ENCODE measurements around the gene ADAMTS17.

The ADAMTS17 gene

DNA sequence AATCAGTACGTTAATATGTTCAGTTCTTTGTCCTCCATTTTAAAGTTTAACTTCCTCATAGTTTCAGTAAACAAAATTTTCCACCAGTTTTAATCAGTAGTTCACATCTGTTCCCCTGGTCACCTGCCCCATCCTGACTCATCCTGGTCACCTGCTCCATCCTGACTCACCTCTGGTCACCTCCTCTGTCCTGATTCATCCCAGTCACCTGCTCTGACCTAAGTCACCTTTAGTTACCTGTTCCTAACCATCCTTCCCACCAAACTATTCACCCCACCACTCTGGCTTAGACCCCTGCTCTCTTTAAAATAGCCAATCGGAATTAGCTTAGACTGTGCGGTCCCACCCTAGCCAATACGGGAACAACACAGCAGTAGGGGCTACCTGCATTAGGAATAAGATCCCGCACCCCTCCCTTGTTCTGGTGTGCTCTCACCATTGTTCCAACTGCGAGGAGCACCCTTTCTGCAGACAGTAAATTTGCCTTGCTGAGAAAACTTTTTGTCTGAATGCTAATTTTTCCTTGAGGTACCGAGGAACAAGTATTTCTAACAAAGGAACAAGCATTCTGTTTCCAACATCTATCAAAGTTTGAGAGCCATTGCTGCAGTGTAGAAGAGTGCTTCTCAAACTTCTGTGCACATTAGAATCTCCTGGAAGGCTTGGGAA, 169.3 kb downstream of the ADAMTS17 start:
- H3K79me2 ChIP-seq (ENCODE audit: control insufficient read depth, low read length), result no peaks in the 10 kb centered on the region
- H3K4me2 ChIP-seq (ENCODE audit: low read length), result no peak overlapping the region
- no peaks in the 10 kb centered on the region for H4K20me1 ChIP-seq (ENCODE audit: control insufficient read depth, insufficient read depth, low read depth, low read length)
- H3K27me3 ChIP-seq (ENCODE audit: control insufficient read depth, low read length), result no peaks in the 10 kb centered on the region
- TF ChIP-seq CTCF (IDR thresholded peaks at IDR 0.05; ENCODE audit: low read depth, low read length, poor library complexity, severe bottlenecking) (no peak), EZH2phosphoT487 (IDR thresholded peaks at IDR 0.05; ENCODE audit: borderline replicate concordance, low read length) (no peak)
- H3K4me1 ChIP-seq (ENCODE audit: control insufficient read depth, low read length), result no peaks in the 10 kb centered on the region
- peaks cover 9% of the 10 kb centered on the region for H3K9me3 ChIP-seq (ENCODE audit: control insufficient read depth, insufficient read depth, low read length)
- H3F3A ChIP-seq (ENCODE audit: control insufficient read depth, insufficient read depth), result no peaks in the 10 kb centered on the region
- H3K9me2 ChIP-seq (replicated peaks; ENCODE audit: control insufficient read depth, low read length), result no peaks in the 10 kb centered on the region
- H3K36me3 ChIP-seq (ENCODE audit: control insufficient read depth, low read length), result no peaks in the 10 kb centered on the region
- no peak overlapping the region for H3K4me3 ChIP-seq (ENCODE audit: low read length)
- H3K27ac ChIP-seq (ENCODE audit: low read depth, low read length), result no peak overlapping the region

GRCh38 chr15:100171411-100171810, 170.4 kb downstream of the ADAMTS17 start:
- Histone ChIP-seq H3K4me2 (ENCODE audit: low read length) (no peak overlapping the region), H3K9me2 (replicated peaks; ENCODE audit: control insufficient read depth, low read length) (no peaks in the 10 kb centered on the region), H3K4me3 (ENCODE audit: low read length) (no peak overlapping the region), H3K79me2 (ENCODE audit: control insufficient read depth, low read length) (no peaks in the 10 kb centered on the region), H3K9me3 (ENCODE audit: control insufficient read depth, insufficient read depth, low read length) (peaks cover 9% of the 10 kb centered on the region), H3K4me1 (ENCODE audit: control insufficient read depth, low read length) (no peaks in the 10 kb centered on the region), H4K20me1 (ENCODE audit: control insufficient read depth, insufficient read depth, low read depth, low read length) (no peaks in the 10 kb centered on the region), H3K27me3 (ENCODE audit: control insufficient read depth, low read length) (no peaks in the 10 kb centered on the region), H3K36me3 (ENCODE audit: control insufficient read depth, low read length) (no peaks in the 10 kb centered on the region), H3K27ac (ENCODE audit: low read depth, low read length) (no peak overlapping the region), H3F3A (ENCODE audit: control insufficient read depth, insufficient read depth) (no peaks in the 10 kb centered on the region)
- TF ChIP-seq CTCF (IDR thresholded peaks at IDR 0.05; ENCODE audit: low read depth, low read length, poor library complexity, severe bottlenecking), result no peak
- no peak for TF ChIP-seq EZH2phosphoT487 (IDR thresholded peaks at IDR 0.05; ENCODE audit: borderline replicate concordance, low read length)

- no peak overlapping the region for H3K27ac ChIP-seq (ENCODE audit: low read depth, low read length)
- H3F3A ChIP-seq (ENCODE audit: control insufficient read depth, insufficient read depth), result no peaks in the 10 kb centered on the region
- H3K4me3 ChIP-seq (ENCODE audit: low read length), result no peak overlapping the region
- TF ChIP-seq CTCF (IDR thresholded peaks at IDR 0.05; ENCODE audit: low read depth, low read length, poor library complexity, severe bottlenecking) (no peak), EZH2phosphoT487 (IDR thresholded peaks at IDR 0.05; ENCODE audit: borderline replicate concordance, low read length) (no peak)
- H3K79me2 ChIP-seq (ENCODE audit: control insufficient read depth, low read length), result no peaks in the 10 kb centered on the region
- peaks cover 9% of the 10 kb centered on the region for H3K9me3 ChIP-seq (ENCODE audit: control insufficient read depth, insufficient read depth, low read length)
- no peaks in the 10 kb centered on the region for H3K9me2 ChIP-seq (replicated peaks; ENCODE audit: control insufficient read depth, low read length)
- no peaks in the 10 kb centered on the region for H4K20me1 ChIP-seq (ENCODE audit: control insufficient read depth, insufficient read depth, low read depth, low read length)
- no peak overlapping the region for H3K4me2 ChIP-seq (ENCODE audit: low read length)
- H3K36me3 ChIP-seq (ENCODE audit: control insufficient read depth, low read length), result no peaks in the 10 kb centered on the region
- no peaks in the 10 kb centered on the region for H3K27me3 ChIP-seq (ENCODE audit: control insufficient read depth, low read length)
- no peaks in the 10 kb centered on the region for H3K4me1 ChIP-seq (ENCODE audit: control insufficient read depth, low read length)
Observed at GRCh38 chr15:100170291-100171210, 171.2 kb downstream of the ADAMTS17 start.

Measured in DOHH2 (cell line).